GM23248 (cell line): ENCODE results near the gene MYPN.

ENCODE experiments used
- EZH2 ChIP-seq: fragments of 200-600 bp; sonication (generic); IDR thresholded peaks from 2 replicates; pipeline ENCODE4 v1.6.1; 2018; ENCODE audit warnings: antibody characterized with exemption, mild to moderate bottlenecking; ENCODE audit not compliant: insufficient read depth, poor library complexity, severe bottlenecking
- EZH2phosphoT487 ChIP-seq: fragments of 200-600 bp; sonication (generic); IDR thresholded peaks from 2 replicates; pipeline ENCODE4 v1.6.1; 2018; ENCODE audit warnings: antibody characterized with exemption, moderate library complexity, mild to moderate bottlenecking, low read depth; ENCODE audit not compliant: insufficient read depth

DNA sequence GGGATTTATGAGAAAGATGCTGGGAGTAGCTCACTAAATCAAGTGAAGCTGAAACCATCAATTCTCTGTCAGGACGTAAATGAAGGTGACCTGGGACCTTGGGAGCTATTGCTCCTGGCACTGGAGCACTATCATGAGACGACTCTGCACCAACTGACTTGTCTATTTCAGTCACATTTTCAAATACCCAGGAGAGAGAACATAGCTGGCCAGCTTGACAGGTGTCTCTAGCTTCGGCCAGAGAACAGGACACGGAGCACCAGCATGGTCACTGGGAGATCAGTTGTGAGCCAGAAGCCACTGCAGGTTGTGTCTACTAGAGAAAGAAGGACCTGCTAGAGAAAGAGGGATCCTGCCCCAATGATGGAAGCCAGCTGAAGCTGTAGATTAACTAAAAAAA, 140.0 kb downstream of the MYPN start:
- TF ChIP-seq EZH2 (no peak), EZH2phosphoT487 (no peak)
